Activated CD4-positive, alpha-beta T cell treated with anti-CD3 and anti-CD28 coated beads, Interleukin-2, amount 10 ng/mL, durations not matched to agents 24 days and 14 days (primary cell): ENCODE results near the gene PRSS57. TPM values are rescaled to one million over a fixed set of nuclear protein-coding genes. Genes with fewer than 3 reads are reported as not detected.
A peak's percentile ranks its signal among the peaks of the same experiment; 100 is the strongest.
"Not testable (repeated sequence)": the region's sequence is repeated elsewhere in the genome, so short reads cannot be mapped to it uniquely, and the experiment has no call there.

Source experiments
- DNase-seq: peaks from one replicate; pipeline ENCODE4 v3.0.0; 2022
- H3K27ac Mint-ChIP-seq: one replicate; pipeline ENCODE4 v1.8.0; 2022; ENCODE audit warnings: mild to moderate bottlenecking, mixed read lengths
- H3K27me3 Mint-ChIP-seq: one replicate; pipeline ENCODE4 v1.8.0; 2022; ENCODE audit warnings: mixed read lengths
- H3K36me3 Mint-ChIP-seq: one replicate; pipeline ENCODE4 v1.8.0; 2022; ENCODE audit warnings: low read depth, mild to moderate bottlenecking, mixed read lengths
- H3K4me1 Mint-ChIP-seq: one replicate; pipeline ENCODE4 v1.8.0; 2021; ENCODE audit warnings: mixed read lengths
- H3K4me3 Mint-ChIP-seq: one replicate; pipeline ENCODE4 v1.8.0; 2022; ENCODE audit warnings: mild to moderate bottlenecking, moderate library complexity, mixed read lengths
- H3K9me3 Mint-ChIP-seq: one replicate; pipeline ENCODE4 v1.8.0; 2021; ENCODE audit warnings: mixed read lengths
- intact Hi-C: fragments of 100-400 bp; cut with micrococcal nuclease; formaldehyde crosslinking; loops from one replicate; pipeline ENCODE4 v1.15.1; 2023
- total RNA-seq: library from RNA; stranded (reverse); gene quantifications from 2 replicates; pipeline ENCODE4 v1.2.3, GENCODE V29; 2022

PRSS57 gene
- total RNA-seq, 1 donor from 2014 or later = not detected

GRCh38 chr19:678791-679388, 16.4 kb downstream of the PRSS57 start:
- Mint-ChIP-seq H3K9me3 (no peaks in the 10 kb centered on the region), H3K4me1 (peaks cover 4% of the 10 kb centered on the region), H3K4me3 (peak overlapping the region; percentile 74), H3K36me3 (no peaks in the 10 kb centered on the region), H3K27ac (peak overlapping the region; percentile 37), H3K27me3 (peaks cover 10% of the 10 kb centered on the region)
- no peak for DNase-seq
- intact Hi-C loops = no loop called here

DNA sequence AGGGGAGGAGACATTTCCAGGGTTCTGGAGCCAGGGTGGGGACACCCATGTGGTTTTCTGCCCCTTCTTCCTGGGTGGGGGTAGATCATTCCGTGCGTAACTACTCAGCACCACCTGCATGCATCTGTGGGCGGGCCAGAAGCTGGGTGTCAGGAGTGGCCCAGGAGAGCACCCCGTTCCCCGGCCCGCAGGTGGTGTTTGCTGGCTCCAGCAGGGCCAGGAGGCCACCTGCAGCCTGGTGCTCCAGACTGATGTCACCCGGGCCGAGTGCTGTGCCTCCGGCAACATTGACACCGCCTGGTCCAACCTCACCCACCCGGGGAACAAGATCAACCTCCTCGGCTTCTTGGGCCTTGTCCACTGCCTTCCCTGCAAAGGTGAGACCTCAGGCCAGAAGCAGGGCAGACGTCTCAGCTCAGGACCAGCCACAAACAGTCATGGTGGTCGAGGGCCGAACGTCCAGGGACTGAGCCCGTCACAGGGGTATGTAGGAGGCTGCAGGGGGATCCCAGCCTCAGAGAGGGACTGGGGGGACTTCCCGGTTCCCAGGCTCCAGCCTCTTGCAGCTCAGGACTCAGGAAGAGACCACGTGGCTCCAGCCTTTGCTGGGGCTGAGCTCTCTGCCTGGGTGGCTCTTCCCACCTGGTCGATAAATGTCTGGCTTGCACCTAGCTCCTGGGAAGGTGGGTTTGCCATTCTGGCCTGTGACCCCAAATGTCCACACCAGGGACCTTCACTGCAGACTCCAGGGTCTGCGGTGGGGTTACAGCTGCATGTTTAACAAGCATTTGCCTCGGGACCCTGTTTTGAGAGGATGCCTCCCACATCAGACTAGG, 17.4 kb downstream of the PRSS57 start:
- Mint-ChIP-seq H3K27me3 (peaks cover 13% of the 10 kb centered on the region), H3K27ac (no peak overlapping the region), H3K4me3 (no peak overlapping the region), H3K36me3 (no peaks in the 10 kb centered on the region), H3K9me3 (no peaks in the 10 kb centered on the region), H3K4me1 (peaks cover 4% of the 10 kb centered on the region)
- no peak for DNase-seq
- intact Hi-C loops = no loop called here

GRCh38 chr19:677201-677600, 18.1 kb downstream of the PRSS57 start:
- intact Hi-C loops = no loop called here
- H3K27ac Mint-ChIP-seq = no peak overlapping the region
- peaks cover 13% of the 10 kb centered on the region for H3K27me3 Mint-ChIP-seq

DNA sequence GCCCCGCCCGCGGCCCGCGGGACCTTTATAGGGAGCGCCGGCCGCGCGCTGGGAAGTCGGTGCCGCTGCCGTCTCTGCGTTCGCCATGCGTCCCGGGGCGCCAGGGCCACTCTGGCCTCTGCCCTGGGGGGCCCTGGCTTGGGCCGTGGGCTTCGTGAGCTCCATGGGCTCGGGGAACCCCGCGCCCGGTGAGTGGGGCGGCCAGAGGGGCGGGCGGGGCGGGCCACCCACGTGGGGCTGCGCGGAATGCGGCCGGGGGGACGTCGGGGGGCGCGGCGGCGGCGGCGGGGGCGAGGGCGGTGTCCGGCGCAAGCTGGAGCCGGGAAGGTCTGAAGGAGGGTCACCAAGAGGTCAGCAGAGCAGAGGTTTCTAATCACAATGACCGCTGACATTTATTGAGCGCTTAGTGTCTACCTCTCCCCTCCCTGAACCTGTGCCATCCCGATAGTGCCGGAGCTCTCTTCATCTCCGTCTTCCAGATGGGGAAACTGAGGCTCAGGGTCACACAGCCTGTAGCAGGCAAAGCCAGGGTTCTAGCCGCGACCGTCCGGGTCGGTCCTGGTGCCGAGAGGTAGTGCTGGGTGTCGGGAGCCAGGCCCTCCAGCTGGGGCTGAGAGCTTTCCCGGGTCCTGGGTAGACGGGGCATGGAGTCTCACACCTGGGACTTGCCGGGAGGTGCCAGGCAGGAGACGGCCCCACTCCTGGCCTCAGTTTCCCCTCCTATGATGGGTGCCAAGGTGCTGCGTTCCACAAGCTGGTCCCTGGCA, 18.7 kb downstream of the PRSS57 start, which contains the start of gene FSTL3:
Gene FSTL3, plus strand, starts transcription at position 54 of the 767 bp plus-strand sequence. Its CDS starts 32 bp downstream, at position 86.
- no peaks in the 10 kb centered on the region for H3K36me3 Mint-ChIP-seq
- intact Hi-C loops = no loop called here

More at GRCh38 chr19:677201-677600, 18.1 kb downstream of the PRSS57 start:
- H3K4me1 Mint-ChIP-seq = peaks cover 4% of the 10 kb centered on the region
- H3K9me3 Mint-ChIP-seq = no peaks in the 10 kb centered on the region
- no peaks in the 10 kb centered on the region for H3K36me3 Mint-ChIP-seq
- H3K4me3 Mint-ChIP-seq = no peak overlapping the region
- DNase-seq = no peak

DNA sequence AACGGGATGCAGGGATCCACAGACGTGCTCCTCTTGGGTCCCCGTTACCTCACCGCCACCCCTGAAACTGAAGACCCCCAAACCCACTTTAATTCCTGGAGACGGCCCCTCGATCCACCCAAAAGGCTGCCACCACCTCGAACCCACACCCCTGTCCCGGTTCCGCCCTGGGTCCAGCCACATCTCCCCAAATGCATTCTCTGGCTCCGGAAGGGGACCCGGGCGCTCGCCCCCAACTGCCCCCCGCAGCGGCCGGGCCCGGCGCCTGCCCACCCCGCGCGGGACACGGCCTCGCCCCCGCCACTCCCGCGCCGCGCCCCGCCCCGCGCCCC, 19.3 kb downstream of the PRSS57 start:
- H3K36me3 Mint-ChIP-seq = no peaks in the 10 kb centered on the region
- peaks cover 4% of the 10 kb centered on the region for H3K4me1 Mint-ChIP-seq
- no peak overlapping the region for H3K4me3 Mint-ChIP-seq
- DNase-seq = no peak
- H3K9me3 Mint-ChIP-seq = no peaks in the 10 kb centered on the region
- intact Hi-C loops = no loop called here
- peaks cover 13% of the 10 kb centered on the region for H3K27me3 Mint-ChIP-seq
- no peak overlapping the region for H3K27ac Mint-ChIP-seq

More for the DNA sequence above, 18.7 kb downstream of the PRSS57 start, which contains the start of gene FSTL3:
- no peak for DNase-seq
- Mint-ChIP-seq H3K4me1 (peaks cover 4% of the 10 kb centered on the region), H3K4me3 (no peak within 1 kb of the TSS), H3K9me3 (no peaks in the 10 kb centered on the region), H3K27me3 (peaks cover 13% of the 10 kb centered on the region), H3K27ac (no peak within 1 kb of the TSS)

GRCh38 chr19:674282-675151, 20.7 kb downstream of the PRSS57 start:
- intact Hi-C loops = no loop called here
- H3K27me3 Mint-ChIP-seq = peaks cover 13% of the 10 kb centered on the region
- peaks cover 2% of the 10 kb centered on the region for H3K4me1 Mint-ChIP-seq
- H3K36me3 Mint-ChIP-seq = no peaks in the 10 kb centered on the region
- H3K9me3 Mint-ChIP-seq = no peaks in the 10 kb centered on the region
- H3K27ac Mint-ChIP-seq = no peak overlapping the region
- H3K4me3 Mint-ChIP-seq = no peak overlapping the region
- no peak for DNase-seq

- no peak overlapping the region for H3K27ac Mint-ChIP-seq
Observed at GRCh38 chr19:670609-671075, 24.6 kb downstream of the PRSS57 start.

GRCh38 chr19:668675-669434, 26.4 kb downstream of the PRSS57 start:
- H3K4me3 Mint-ChIP-seq, H3K27ac Mint-ChIP-seq, H3K36me3 Mint-ChIP-seq, DNase-seq, H3K9me3 Mint-ChIP-seq, intact Hi-C loops, H3K4me1 Mint-ChIP-seq: not testable (repeated sequence)
- peaks cover 16% of the 10 kb centered on the region for H3K27me3 Mint-ChIP-seq

More at GRCh38 chr19:670609-671075, 24.6 kb downstream of the PRSS57 start:
- Mint-ChIP-seq H3K9me3 (no peaks in the 10 kb centered on the region), H3K27me3 (peaks cover 24% of the 10 kb centered on the region), H3K4me3 (no peak overlapping the region), H3K4me1 (no peaks in the 10 kb centered on the region), H3K36me3 (no peaks in the 10 kb centered on the region)
- DNase-seq = no peak
- intact Hi-C loops = no loop called here

- H3K36me3 Mint-ChIP-seq, H3K4me3 Mint-ChIP-seq, H3K9me3 Mint-ChIP-seq, DNase-seq, H3K27ac Mint-ChIP-seq, intact Hi-C loops: not testable (repeated sequence)
- H3K4me1 Mint-ChIP-seq = peaks cover 12% of the 10 kb centered on the region
- peaks cover 12% of the 10 kb centered on the region for H3K27me3 Mint-ChIP-seq
Observed at GRCh38 chr19:666985-667573, 28.2 kb downstream of the PRSS57 start.

GRCh38 chr19:664913-665443, 30.3 kb downstream of the PRSS57 start:
- DNase-seq = peak; percentile 96
- Mint-ChIP-seq H3K4me3 (peak overlapping the region; percentile 54), H3K9me3 (no peaks in the 10 kb centered on the region), H3K36me3 (peaks cover 13% of the 10 kb centered on the region), H3K27ac (peak overlapping the region; percentile 30), H3K4me1 (peaks cover 20% of the 10 kb centered on the region), H3K27me3 (peaks cover 12% of the 10 kb centered on the region)
- intact Hi-C loops = loop anchor here (1.0 kb wide), 1 partner anchor 69 kb away; no protein-coding TSS in a partner anchor

- H3K27ac Mint-ChIP-seq = peak overlapping the region; percentile 73
- H3K9me3 Mint-ChIP-seq = no peaks in the 10 kb centered on the region
- H3K4me1 Mint-ChIP-seq = peaks cover 20% of the 10 kb centered on the region
- peaks cover 15% of the 10 kb centered on the region for H3K36me3 Mint-ChIP-seq
- H3K4me3 Mint-ChIP-seq = peak overlapping the region; percentile 74
- intact Hi-C loops = loop anchor here (1.0 kb wide), 3 partner anchors 17 to 134 kb away; partner anchors contain the start of gene PTBP1
- no peak for DNase-seq
- peaks cover 8% of the 10 kb centered on the region for H3K27me3 Mint-ChIP-seq
Observed at GRCh38 chr19:663682-664117, 31.6 kb downstream of the PRSS57 start.
